Thoracic aorta (tissue), 2 donors: ENCODE results near the gene NCKAP5. TPM values are rescaled to one million over a fixed set of nuclear protein-coding genes. Genes with fewer than 3 reads are reported as not detected.

Source experiments
- ATAC-seq: fragments of 150-250 bp; one replicate; pipeline ENCODE4 v1.8.0; 2017; ENCODE audit warnings: low read depth; ENCODE audit not compliant: insufficient number of reproducible peaks, low FRiP score
- DNase-seq: peaks from one replicate; pipeline ENCODE4 v3.0.0-alpha.2; 2020; ENCODE audit warnings: low spot score
- H3K27ac ChIP-seq, 2 donors: fragments of 200-600 bp; sonication (generic); 1 replicate in 1 of 2; 2 replicates in 1 of 2; pipeline ENCODE4 v1.5.1; 2016; ENCODE audit warnings: mild to moderate bottlenecking in 2 of 2, moderate library complexity in 2 of 2
- H3K27me3 ChIP-seq: fragments of 200-600 bp; sonication (generic); replicated peaks from 2 replicates; pipeline ENCODE4 v1.6.0; 2016; ENCODE audit warnings: mild to moderate bottlenecking; ENCODE audit not compliant: insufficient read depth
- H3K36me3 ChIP-seq: fragments of 200-600 bp; sonication (generic); one replicate; pipeline ENCODE4 v1.5.1; 2016
- H3K4me1 ChIP-seq, 2 donors: fragments of 200-600 bp; sonication (generic); 1 replicate in 1 of 2; 2 replicates in 1 of 2; pipeline versions ENCODE4 v1.5.1 to v1.6.0; 2016; ENCODE audit warnings: low read depth in 2 of 2, mild to moderate bottlenecking in 1 of 2; ENCODE audit not compliant: control insufficient read depth in 1 of 2
- H3K4me3 ChIP-seq: fragments of 200-600 bp; sonication (generic); 2 replicates; pipeline ENCODE4 v1.5.1; 2016; ENCODE audit warnings: mild to moderate bottlenecking
- H3K9me3 ChIP-seq: fragments of 200-600 bp; sonication (generic); 2 replicates; pipeline ENCODE4 v1.5.1; 2016
- CTCF ChIP-seq: fragments of 200-600 bp; sonication (generic); IDR thresholded peaks from one replicate; pipeline ENCODE4 v1.5.1; 2019; ENCODE audit warnings: antibody characterized with exemption
- total RNA-seq, 2 donors: library from RNA; depleted of rRNA; stranded (reverse); fragments of >200 nt; gene quantifications; one replicate each; pipeline versions ENCODE4 v1.1.0 to v1.2.3, GENCODE V29; 2016

NCKAP5 gene
- total RNA-seq, 2 donors from 2014 or later = 1.2 to 1.9 TPM

GRCh38 chr2:132884292-132884691, 684.0 kb downstream of the NCKAP5 start:
- Histone ChIP-seq H3K4me1 (no peaks in the 10 kb centered on the region), H3K27me3 (no peaks in the 10 kb centered on the region), H3K4me3 (no peak overlapping the region), H3K9me3 (no peaks in the 10 kb centered on the region), H3K36me3 (no peaks in the 10 kb centered on the region), H3K27ac (no peak overlapping the region)
- TF ChIP-seq CTCF = no peak
- DNase-seq (no peak), ATAC-seq (no peak)

- no peak for TF ChIP-seq CTCF
- Histone ChIP-seq H3K4me1 (no peaks in the 10 kb centered on the region), H3K36me3 (no peaks in the 10 kb centered on the region), H3K4me3 (no peak overlapping the region), H3K27ac (no peak overlapping the region), H3K9me3 (no peaks in the 10 kb centered on the region), H3K27me3 (no peaks in the 10 kb centered on the region)
- DNase-seq (no peak), ATAC-seq (no peak)
Measured at GRCh38 chr2:132883430-132883829, 684.8 kb downstream of the NCKAP5 start.

- no peak overlapping the region for H3K4me3 ChIP-seq
Measured at GRCh38 chr2:132881546-132881945, 686.7 kb downstream of the NCKAP5 start.

GRCh38 chr2:132877923-132878322, 690.3 kb downstream of the NCKAP5 start:
- H3K4me1 ChIP-seq = no peaks in the 10 kb centered on the region
- no peak overlapping the region for H3K4me3 ChIP-seq
- ATAC-seq = no peak
- no peaks in the 10 kb centered on the region for H3K27me3 ChIP-seq
- H3K27ac ChIP-seq = no peak overlapping the region
- H3K36me3 ChIP-seq = no peaks in the 10 kb centered on the region
- no peak for DNase-seq
- TF ChIP-seq CTCF = no peak
- no peaks in the 10 kb centered on the region for H3K9me3 ChIP-seq

More at GRCh38 chr2:132881546-132881945, 686.7 kb downstream of the NCKAP5 start:
- H3K4me1 ChIP-seq = no peaks in the 10 kb centered on the region
- ATAC-seq (no peak), DNase-seq (no peak)
- no peaks in the 10 kb centered on the region for H3K27me3 ChIP-seq
- no peak overlapping the region for H3K27ac ChIP-seq
- TF ChIP-seq CTCF = no peak
- H3K36me3 ChIP-seq = no peaks in the 10 kb centered on the region
- no peaks in the 10 kb centered on the region for H3K9me3 ChIP-seq

- H3K27me3 ChIP-seq = no peaks in the 10 kb centered on the region
- ATAC-seq = no peak
- H3K4me3 ChIP-seq = no peak overlapping the region
- TF ChIP-seq CTCF = no peak
- no peak for DNase-seq
- H3K36me3 ChIP-seq = no peaks in the 10 kb centered on the region
- H3K27ac ChIP-seq = no peak overlapping the region
- H3K4me1 ChIP-seq = no peaks in the 10 kb centered on the region
- no peaks in the 10 kb centered on the region for H3K9me3 ChIP-seq
Measured at GRCh38 chr2:132876745-132877391, 691.4 kb downstream of the NCKAP5 start.
